GM12874 (cell line): Measurements from ENCODE around the gene SLC9A6.

ENCODE experiments used
- TF ChIP-seq, protein P1 (sequence below): IDR thresholded peaks from 2 replicates; pipeline ENCODE4 v1.5.1; 2011; ENCODE audit warnings: low read depth, mild to moderate bottlenecking, control low read depth, low read length, moderate library complexity; ENCODE audit not compliant: insufficient read depth

Gene SLC9A6

DNA sequence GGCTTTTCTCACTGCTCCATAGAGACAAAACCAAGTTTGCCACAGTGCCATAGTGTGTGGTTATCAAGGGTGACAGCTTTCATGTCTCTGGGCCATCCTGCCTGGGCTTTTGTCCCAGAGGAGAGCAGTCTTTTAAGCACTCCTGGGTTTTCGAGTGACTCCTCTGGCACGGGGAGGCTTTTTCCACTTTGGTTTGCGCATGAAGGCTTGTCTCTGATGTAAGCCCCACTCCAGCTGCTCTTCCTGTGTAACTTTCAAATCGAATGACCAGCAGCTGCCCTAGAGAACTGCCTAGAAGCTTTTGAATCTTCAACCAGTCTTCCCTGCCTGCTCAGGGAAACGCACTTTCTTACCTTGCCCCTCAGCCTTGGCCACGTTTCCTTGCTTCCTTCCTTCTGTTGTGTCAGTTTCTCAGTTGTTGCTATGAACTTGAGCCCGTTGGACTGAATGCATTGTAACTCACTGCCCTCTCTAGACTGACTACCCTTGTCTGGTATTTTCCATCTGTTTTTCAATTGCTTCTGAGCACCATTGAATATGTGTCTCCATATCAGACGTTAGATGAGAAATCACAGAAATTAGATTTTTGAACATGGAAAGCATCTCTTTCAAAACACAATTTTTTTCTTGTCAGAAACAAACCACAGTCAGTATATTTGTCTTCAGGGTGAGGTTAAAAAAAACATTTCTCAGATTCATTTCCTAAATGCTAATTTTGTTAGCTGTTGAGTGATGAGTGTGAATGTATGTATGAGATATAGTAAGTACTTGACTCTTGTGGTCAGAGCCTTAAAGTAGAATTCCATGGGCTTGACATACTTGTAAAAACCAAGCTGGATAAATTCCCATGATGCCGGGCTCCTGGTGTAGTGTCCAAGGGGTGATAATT, 45.3 kb downstream of the SLC9A6 start:
- TF ChIP-seq, protein P1, sequence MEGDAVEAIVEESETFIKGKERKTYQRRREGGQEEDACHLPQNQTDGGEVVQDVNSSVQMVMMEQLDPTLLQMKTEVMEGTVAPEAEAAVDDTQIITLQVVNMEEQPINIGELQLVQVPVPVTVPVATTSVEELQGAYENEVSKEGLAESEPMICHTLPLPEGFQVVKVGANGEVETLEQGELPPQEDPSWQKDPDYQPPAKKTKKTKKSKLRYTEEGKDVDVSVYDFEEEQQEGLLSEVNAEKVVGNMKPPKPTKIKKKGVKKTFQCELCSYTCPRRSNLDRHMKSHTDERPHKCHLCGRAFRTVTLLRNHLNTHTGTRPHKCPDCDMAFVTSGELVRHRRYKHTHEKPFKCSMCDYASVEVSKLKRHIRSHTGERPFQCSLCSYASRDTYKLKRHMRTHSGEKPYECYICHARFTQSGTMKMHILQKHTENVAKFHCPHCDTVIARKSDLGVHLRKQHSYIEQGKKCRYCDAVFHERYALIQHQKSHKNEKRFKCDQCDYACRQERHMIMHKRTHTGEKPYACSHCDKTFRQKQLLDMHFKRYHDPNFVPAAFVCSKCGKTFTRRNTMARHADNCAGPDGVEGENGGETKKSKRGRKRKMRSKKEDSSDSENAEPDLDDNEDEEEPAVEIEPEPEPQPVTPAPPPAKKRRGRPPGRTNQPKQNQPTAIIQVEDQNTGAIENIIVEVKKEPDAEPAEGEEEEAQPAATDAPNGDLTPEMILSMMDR: no peak

DNA sequence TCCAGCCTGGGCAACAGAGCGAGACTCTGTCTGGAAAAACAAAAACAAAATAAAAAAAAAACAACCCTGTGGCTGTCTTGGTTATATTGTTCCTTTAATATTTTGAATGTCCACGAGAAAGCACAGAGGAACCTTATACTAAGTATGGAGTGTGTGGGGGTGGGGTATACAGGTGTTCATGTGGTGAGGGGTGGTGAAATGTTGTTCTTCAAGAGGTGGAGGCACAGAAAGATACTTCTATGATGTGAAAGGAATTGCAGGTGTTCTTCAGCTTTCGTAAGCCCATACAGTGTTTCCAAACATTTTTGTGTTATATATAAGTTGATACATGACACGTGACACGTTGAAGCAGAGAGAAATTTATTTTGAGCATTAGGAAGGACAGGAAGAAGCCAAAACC, 46.4 kb downstream of the SLC9A6 start:
- TF ChIP-seq, protein P1: no peak

DNA sequence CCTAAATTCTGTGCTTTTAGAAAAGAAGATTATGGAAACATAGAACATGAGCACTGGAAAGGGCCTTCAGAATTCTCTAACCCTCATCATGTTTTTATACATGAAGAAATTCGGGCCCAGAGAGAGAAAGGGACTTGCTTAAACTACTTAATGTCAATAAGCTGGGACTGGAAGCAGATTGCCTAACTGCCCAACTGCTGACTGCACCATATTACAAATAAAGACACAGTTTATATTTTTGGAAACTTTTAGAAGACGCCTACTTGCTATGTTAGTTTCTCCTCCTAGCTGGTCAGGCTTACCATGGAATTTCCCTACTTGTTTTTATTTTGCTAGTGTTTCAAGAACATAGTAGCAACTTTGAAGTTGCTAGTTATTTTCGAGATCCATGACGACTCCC, 47.1 kb downstream of the SLC9A6 start:
- TF ChIP-seq, protein P1: no peak

DNA sequence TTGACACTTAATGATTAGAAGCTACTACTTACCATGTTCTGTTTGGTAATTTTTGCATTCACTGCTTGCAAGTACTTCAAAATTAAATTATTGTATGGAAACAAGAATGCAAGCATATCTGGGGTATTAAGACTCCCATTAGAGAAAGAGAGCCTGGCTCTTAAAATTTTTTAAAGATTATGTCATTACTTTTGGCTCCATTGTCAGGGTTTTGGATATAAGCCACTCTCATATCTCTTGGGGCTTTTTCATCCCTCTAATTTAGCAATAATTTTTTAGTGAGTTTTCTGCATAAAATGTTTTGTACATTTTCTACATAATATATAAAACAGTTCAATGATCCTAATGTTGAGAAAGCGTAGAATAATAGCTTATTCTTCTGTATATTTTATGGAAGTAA, 49.4 kb downstream of the SLC9A6 start:
- TF ChIP-seq, protein P1: no peak

DNA sequence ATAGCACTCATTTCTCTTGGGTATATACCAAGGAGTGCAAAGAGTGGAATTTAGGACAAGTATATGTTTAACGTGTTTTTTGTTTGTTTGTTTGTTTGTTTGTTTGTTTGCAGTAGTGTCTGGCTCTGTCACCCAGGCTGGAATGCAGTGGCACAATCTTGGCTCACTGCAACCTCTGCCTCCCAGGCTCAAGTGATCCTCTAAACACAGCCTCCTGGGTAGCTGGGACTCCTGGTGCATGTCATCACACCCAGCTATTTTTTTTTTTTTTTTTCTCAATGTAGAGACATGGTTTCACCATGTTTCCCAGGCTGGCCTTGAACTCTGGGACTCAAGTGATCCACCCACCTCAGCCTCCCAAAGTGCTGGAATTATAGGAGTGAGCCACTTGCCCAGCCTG, 50.4 kb downstream of the SLC9A6 start:
- TF ChIP-seq, protein P1: no peak

DNA sequence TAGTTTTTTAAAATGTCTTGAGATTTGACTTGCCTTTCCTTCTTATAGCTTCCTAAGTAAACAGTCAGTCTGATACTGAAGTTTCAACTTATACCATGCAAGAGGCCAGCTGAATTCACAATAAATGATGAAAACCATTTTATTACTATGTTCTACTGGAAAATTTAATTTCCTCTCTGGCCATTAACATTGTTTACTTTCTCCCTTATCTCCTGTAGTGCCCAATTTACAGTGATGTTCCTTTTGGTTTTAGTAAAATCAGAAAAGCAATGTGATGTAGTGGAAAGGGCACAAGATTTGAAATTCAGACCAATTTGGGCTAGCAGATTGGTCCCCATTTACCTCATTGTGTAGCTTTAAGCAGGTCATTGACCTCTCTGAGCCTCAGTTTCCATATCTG, 54.2 kb downstream of the SLC9A6 start:
- TF ChIP-seq, protein P1: no peak

DNA sequence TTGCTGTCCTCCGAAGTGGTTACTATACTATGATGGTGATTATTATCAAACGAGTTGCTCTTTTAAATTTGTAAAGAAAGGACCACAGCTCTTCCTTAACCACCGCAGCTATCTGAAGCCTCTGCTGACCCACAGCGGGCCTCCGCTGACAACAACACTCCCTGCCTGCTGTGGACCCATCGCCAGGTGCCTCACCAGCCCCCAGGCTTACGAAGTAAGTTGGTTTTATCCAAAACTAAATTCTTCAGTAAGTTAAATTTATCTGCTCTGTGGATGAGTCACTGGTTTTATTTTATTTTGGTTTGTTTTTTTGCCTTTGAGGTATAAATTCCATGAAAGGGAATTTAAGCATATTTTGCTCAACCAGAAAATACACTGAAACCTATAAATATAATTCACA, 54.7 kb downstream of the SLC9A6 start:
- TF ChIP-seq, protein P1: no peak
